Esophagus squamous epithelium (tissue), 5 donors: ENCODE data around the gene DOC2B. TPM values are rescaled to one million over a fixed set of nuclear protein-coding genes. Genes with fewer than 3 reads are reported as not detected.

Experiments
- DNase-seq: peaks from one replicate; lab custom pipeline; 2025; lab: John Stamatoyannopoulos, UW
- H3K27ac ChIP-seq, 4 donors: fragments of 200-600 bp; sonication (generic); one replicate each; pipeline ENCODE4 v1.5.1; 2016 to 2019; ENCODE audit warnings: mild to moderate bottlenecking in 1 of 4
- H3K27me3 ChIP-seq, 4 donors: fragments of 200-600 bp; sonication (generic); 1 replicate in 3 of 4; 2 replicates in 1 of 4; pipeline versions ENCODE4 v1.5.1 to v1.6.0; 2017 to 2021; ENCODE audit warnings: antibody characterized with exemption in 1 of 4
- H3K36me3 ChIP-seq, 3 donors: fragments of 200-600 bp; sonication (generic); one replicate each; pipeline ENCODE4 v1.5.1; 2016 to 2019
- H3K4me1 ChIP-seq, 3 donors: fragments of 200-600 bp; sonication (generic); one replicate each; pipeline ENCODE4 v1.5.1; 2017 to 2019
- H3K4me3 ChIP-seq, 4 donors: fragments of 200-600 bp; sonication (generic); 1 replicate in 3 of 4; 2 replicates in 1 of 4; pipeline ENCODE4 v1.5.1; 2016 to 2019; ENCODE audit warnings: mild to moderate bottlenecking in 2 of 4, moderate library complexity in 1 of 4
- H3K9me3 ChIP-seq, 3 donors: fragments of 200-600 bp; sonication (generic); one replicate each; pipeline ENCODE4 v1.5.1; 2016 to 2019
- CTCF ChIP-seq, 6 experiments: fragments of 450-650 bp in 4 of 6; fragments of 200-600 bp in 2 of 6; sonication (generic) in 2 of 6; IDR thresholded peaks; one replicate each; pipeline ENCODE4 v1.5.1; 2016 to 2019; ENCODE audit warnings: antibody characterized with exemption in 6 of 6, mild to moderate bottlenecking in 4 of 6, moderate library complexity in 4 of 6
- POLR2A ChIP-seq, 4 donors: fragments of 450-650 bp; IDR thresholded peaks; one replicate each; pipeline ENCODE4 v1.6.1; 2017; ENCODE audit warnings: antibody characterized with exemption in 4 of 4, mild to moderate bottlenecking in 4 of 4, moderate library complexity in 3 of 4
- WGBS, 2 donors: methylation state at CpG; one replicate each; pipeline ENCODE4 v1.1.5; 2018; 5-methylcytosine and 5-hydroxymethylcytosine counted together
- intact Hi-C: fragments of 100-400 bp; cut with DNase I; formaldehyde crosslinking; loops from one replicate; pipeline ENCODE4 v1.15.0; 2022
- total RNA-seq, 4 donors: library from RNA; depleted of rRNA; stranded (reverse); fragments of >200 nt; gene quantifications; one replicate each; pipeline ENCODE4 v1.1.0, GENCODE V29; 2016
- donor health status: DM: yes; HTN: yes; CAD: no.

DOC2B gene
- total RNA-seq, 4 donors from 2014 or later, result 8.4 to 44.9 (median 26.2) TPM

DNA sequence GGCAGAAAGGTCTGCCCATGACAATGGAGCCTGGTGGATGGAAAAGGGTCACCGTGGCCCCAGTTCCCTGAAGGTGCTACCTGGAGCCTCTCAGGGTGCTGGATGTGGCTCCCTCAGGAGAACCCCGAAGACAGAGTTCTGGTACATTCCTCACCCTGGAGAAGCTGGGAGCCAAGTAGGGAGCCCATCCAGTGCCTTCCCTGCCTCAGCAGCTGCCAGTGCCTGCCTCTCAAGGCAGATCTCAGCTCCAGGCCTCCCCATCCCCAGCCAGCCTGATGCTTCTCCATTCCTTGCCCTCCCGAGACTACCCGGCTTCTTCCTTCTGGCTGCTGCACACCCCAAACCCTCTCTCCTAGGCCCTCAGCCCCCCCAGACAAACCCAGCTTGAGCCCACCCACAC, 23.5 kb downstream of the DOC2B start:
- H3K9me3 ChIP-seq, result no peaks in the 10 kb centered on the region
- intact Hi-C loops, result no loop called here
- no peaks in the 10 kb centered on the region for H3K4me1 ChIP-seq
- no peak for TF ChIP-seq POLR2A (IDR thresholded peaks at IDR 0.05)
- no peak for TF ChIP-seq CTCF (IDR thresholded peaks at IDR 0.05)
- WGBS, 2 donors, result 90 to 96% methylated on average over 2 to 3 of the region's 4 CpGs
- H3K27ac ChIP-seq, result no peak overlapping the region
- H3K4me3 ChIP-seq, result no peak overlapping the region
- DNase-seq, result no peak
- peaks cover 0 to 59% (median 14%) of the 10 kb centered on the region in 3 donors for H3K36me3 ChIP-seq
- H3K27me3 ChIP-seq, result no peaks in the 10 kb centered on the region

GRCh38 chr17:156946-157345, 24.5 kb downstream of the DOC2B start:
- TF ChIP-seq POLR2A (IDR thresholded peaks at IDR 0.05) (no peak), CTCF (IDR thresholded peaks at IDR 0.05) (no peak)
- Histone ChIP-seq H3K4me1 (no peaks in the 10 kb centered on the region), H3K36me3 (peaks cover 0 to 68% (median 19%) of the 10 kb centered on the region in 3 donors), H3K27me3 (no peaks in the 10 kb centered on the region), H3K4me3 (no peak overlapping the region), H3K27ac (no peak overlapping the region), H3K9me3 (no peaks in the 10 kb centered on the region)
- 79 to 93% methylated on average over 10 to 18 of the region's 19 CpGs for WGBS, 2 donors
- intact Hi-C loops, result no loop called here
- no peak for DNase-seq

GRCh38 chr17:156094-156621, 25.3 kb downstream of the DOC2B start:
- peaks cover 0 to 68% (median 19%) of the 10 kb centered on the region in 3 donors for H3K36me3 ChIP-seq
- H3K27ac ChIP-seq, result no peak overlapping the region
- 88 to 94% methylated on average over 9 of the region's 28 CpGs for WGBS, 2 donors
- H3K27me3 ChIP-seq, result no peaks in the 10 kb centered on the region
- intact Hi-C loops, result no loop called here
- no peak for DNase-seq
- TF ChIP-seq POLR2A (IDR thresholded peaks at IDR 0.05) (no peak), CTCF (IDR thresholded peaks at IDR 0.05) (no peak)
- no peak overlapping the region for H3K4me3 ChIP-seq
- H3K9me3 ChIP-seq, result no peaks in the 10 kb centered on the region
- no peaks in the 10 kb centered on the region for H3K4me1 ChIP-seq

DNA sequence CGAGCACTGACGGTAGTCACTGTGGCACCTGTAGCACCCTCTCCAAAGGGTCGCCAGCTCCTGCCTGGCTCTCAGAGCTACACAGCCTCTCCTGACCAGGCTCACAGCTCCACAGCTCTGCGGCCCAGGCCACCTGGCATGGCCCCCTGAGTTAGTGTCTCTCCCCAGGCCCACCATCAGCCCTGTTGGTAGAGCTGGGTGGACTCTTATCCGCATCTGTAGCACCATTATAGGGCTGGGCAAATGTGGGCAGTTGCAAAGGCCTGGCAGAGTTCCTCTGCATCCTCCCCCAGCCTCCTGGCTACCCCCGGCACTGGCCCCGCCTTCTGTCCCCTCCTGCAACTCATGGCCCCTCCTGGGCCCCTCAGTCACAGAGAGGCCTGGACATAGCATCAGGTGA, 25.9 kb downstream of the DOC2B start:
- H3K36me3 ChIP-seq, result peaks cover 0 to 62% (median 19%) of the 10 kb centered on the region in 3 donors
- 97% methylated on average over 5 of the region's 7 CpGs; no CpG with 5 or more reads in 1 of the 2 donors for WGBS, 2 donors
- no peak for DNase-seq
- intact Hi-C loops, result no loop called here
- H3K27me3 ChIP-seq, result no peaks in the 10 kb centered on the region
- H3K9me3 ChIP-seq, result no peaks in the 10 kb centered on the region
- H3K27ac ChIP-seq, result no peak overlapping the region
- no peak for TF ChIP-seq POLR2A (IDR thresholded peaks at IDR 0.05)
- H3K4me3 ChIP-seq, result no peak overlapping the region
- no peaks in the 10 kb centered on the region for H3K4me1 ChIP-seq

DNA sequence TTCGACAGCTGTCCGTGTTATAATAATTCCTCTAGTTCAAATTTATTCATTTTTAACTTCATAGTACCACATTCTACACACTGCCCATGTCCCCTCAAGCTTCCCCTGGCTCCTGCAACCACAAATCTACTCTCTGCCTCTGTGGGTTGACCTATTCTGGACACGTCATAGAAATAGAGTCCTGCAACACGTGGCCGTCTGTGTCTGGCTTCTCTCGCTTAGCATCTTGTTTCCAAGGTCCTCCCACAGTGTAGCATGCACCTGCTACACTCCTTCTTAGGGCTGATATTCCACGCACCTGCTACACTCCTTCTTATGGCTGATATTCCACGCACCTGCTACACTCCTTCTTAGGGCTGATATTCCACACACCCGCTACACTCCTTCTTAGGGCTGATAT, 27.6 kb downstream of the DOC2B start:
- Histone ChIP-seq H3K27ac (no peak overlapping the region), H3K36me3 (peaks cover 0 to 65% (median 19%) of the 10 kb centered on the region in 3 donors), H3K9me3 (no peaks in the 10 kb centered on the region), H3K27me3 (no peaks in the 10 kb centered on the region), H3K4me1 (no peaks in the 10 kb centered on the region), H3K4me3 (no peak overlapping the region)
- intact Hi-C loops, result no loop called here
- 86 to 91% methylated on average over 9 of the region's 9 CpGs for WGBS, 2 donors
- TF ChIP-seq POLR2A (IDR thresholded peaks at IDR 0.05) (no peak), CTCF (IDR thresholded peaks at IDR 0.05) (no peak)
- DNase-seq, result no peak
